ENCODE data around the gene ARL4A. TPM values are rescaled to one million over a fixed set of nuclear protein-coding genes. Genes with fewer than 3 reads are reported as not detected.
A peak's percentile ranks its signal among the peaks of the same experiment; 100 is the strongest.

The ARL4A gene
- total and polyA plus RNA-seq, 2 of the 8 experiments (the other 6 are each of a cell fraction or from before 2014, with no cell fraction given), result 14.5 to 29.2 TPM

GRCh38 chr7:12674861-12675260 lies 12.6 kb upstream of the ARL4A start:
- POLR2A ChIA-PET (ENCODE audit: partially characterized antibody), result interaction anchor here (0.6 to 1.5 kb wide), 2 partner anchors 10 to 68 kb away, joined by 3 read pairs; no protein-coding TSS in a partner anchor
- Histone ChIP-seq H2BK20ac (ENCODE audit: low read length) (no peak overlapping the region), H2AK5ac (ENCODE audit: low read depth, low read length) (no peak overlapping the region), H3K79me1 (ENCODE audit: low read depth, low read length) (no peaks in the 10 kb centered on the region), H4K20me1 (replicated peaks in 1 of 2; ENCODE audit: control insufficient read depth in 1 of 2, insufficient read depth in 2 of 2, low read length in 2 of 2) (no peaks in the 10 kb centered on the region), H3K9ac (replicated peaks in 1 of 4; ENCODE audit: extremely low read depth in 1 of 4, low read depth in 3 of 4, low read length in 3 of 4) (no peak overlapping the region), H3K14ac (ENCODE audit: insufficient read length) (no peak overlapping the region), H3K4me2 (ENCODE audit: insufficient read depth in 1 of 2, low read depth in 2 of 2, low read length in 2 of 2) (no peak overlapping the region), H3K9me3 (ENCODE audit: insufficient read depth in 2 of 2, low read depth in 1 of 2, low read length in 1 of 2) (peaks cover 3 to 7% of the 10 kb centered on the region in 2 experiments), H2BK15ac (ENCODE audit: low read length) (no peak overlapping the region), H3K36me3 (ENCODE audit: control insufficient read depth in 2 of 4, insufficient read depth in 4 of 4, low read length in 3 of 4) (no peaks in the 10 kb centered on the region), H3K23ac (ENCODE audit: insufficient read length) (no peak overlapping the region), H4K91ac (replicated peaks; ENCODE audit: insufficient read length, low read length) (no peak overlapping the region), H3K56ac (replicated peaks; ENCODE audit: insufficient read length, low read depth, low read length) (no peak overlapping the region), H4K8ac (ENCODE audit: extremely low read depth, insufficient read depth, low read length) (no peak overlapping the region), H3K4ac (replicated peaks; ENCODE audit: insufficient read length, low read depth, low read length) (no peak overlapping the region), H3K79me2 (ENCODE audit: control insufficient read depth in 1 of 2, insufficient read depth in 2 of 2, low read length in 2 of 2) (no peaks in the 10 kb centered on the region), H2BK120ac (replicated peaks; ENCODE audit: low read depth, low read length) (no peak overlapping the region), H3K4me1 (replicated peaks in 1 of 4; ENCODE audit: control insufficient read depth in 3 of 4, insufficient read depth in 4 of 4, low read length in 3 of 4) (no peaks in the 10 kb centered on the region), H4K5ac (ENCODE audit: insufficient read length, low read depth, low read length) (no peak overlapping the region), H2AFZ (ENCODE audit: low read length) (0 out of 2 replicates have a peak overlapping the region, but pooled peaks have one; percentile 47), H2BK12ac (ENCODE audit: low read depth, low read length) (no peak overlapping the region), H3K27me3 (replicated peaks in 1 of 4; ENCODE audit: control insufficient read depth in 3 of 4, extremely low read depth in 1 of 4, insufficient read depth in 3 of 4, low read length in 3 of 4) (no peaks in the 10 kb centered on the region), H3K18ac (ENCODE audit: extremely low read depth, low read length) (no peak overlapping the region), H3K27ac (ENCODE audit: low read depth, low read length) (no peak overlapping the region), H3K23me2 (ENCODE audit: low read depth, low read length) (peaks cover 2% of the 10 kb centered on the region; the same call in 1 of the 2 replicates), H3K4me3 (ENCODE audit: extremely low read depth in 1 of 4, insufficient read depth in 2 of 4, low read depth in 3 of 4, low read length in 4 of 4) (no peak overlapping the region), H2BK5ac (ENCODE audit: low read depth, low read length) (no peak overlapping the region)
- DNase-seq (ENCODE audit: low read depth in 1 of 2, low spot score in 2 of 2), result peak in 1 of 2 experiments; percentile 53
- CTCF ChIA-PET (ENCODE audit: partially characterized antibody), result interaction anchor here (0.5 to 2.8 kb wide), 34 partner anchors 8 to 707 kb away, joined by 3 to 19 read pairs (median 4); partner anchors contain the start of gene ARL4A
- WGBS, 2 experiments (ENCODE audit: extremely low coverage in 1 of 2, insufficient coverage in 1 of 2, insufficient read length in 1 of 2, insufficient replicate concordance in 2 of 2, low coverage in 1 of 2, low lambda C conversion rate in 2 of 2, missing lambda C conversion rate in 1 of 2), result 71% methylated on average over 4 of the region's 4 CpGs; no CpG with 5 or more reads in 1 of the 2 experiments
- peak; percentile 77 for FAIRE-seq
- TF ChIP-seq RAD21 (IDR thresholded peaks at IDR 0.05 in 1 of 2, conservative IDR thresholded peaks at IDR 0.05 in 1 of 2; ENCODE audit: low read depth in 2 of 2, low read length in 2 of 2) (peak; percentile 79 to 85), EP300 (IDR thresholded peaks at IDR 0.05; ENCODE audit: borderline replicate concordance in 1 of 2, low read depth in 2 of 2, low read length in 2 of 2) (no peak), CEBPB (IDR thresholded peaks at IDR 0.05; ENCODE audit: low read depth, low read length) (peak; percentile 61; the same call in 1 of the 2 replicates), SRF (IDR thresholded peaks at IDR 0.05; ENCODE audit: low read depth, low read length) (no peak)
- TF ChIP-seq, protein P1, sequence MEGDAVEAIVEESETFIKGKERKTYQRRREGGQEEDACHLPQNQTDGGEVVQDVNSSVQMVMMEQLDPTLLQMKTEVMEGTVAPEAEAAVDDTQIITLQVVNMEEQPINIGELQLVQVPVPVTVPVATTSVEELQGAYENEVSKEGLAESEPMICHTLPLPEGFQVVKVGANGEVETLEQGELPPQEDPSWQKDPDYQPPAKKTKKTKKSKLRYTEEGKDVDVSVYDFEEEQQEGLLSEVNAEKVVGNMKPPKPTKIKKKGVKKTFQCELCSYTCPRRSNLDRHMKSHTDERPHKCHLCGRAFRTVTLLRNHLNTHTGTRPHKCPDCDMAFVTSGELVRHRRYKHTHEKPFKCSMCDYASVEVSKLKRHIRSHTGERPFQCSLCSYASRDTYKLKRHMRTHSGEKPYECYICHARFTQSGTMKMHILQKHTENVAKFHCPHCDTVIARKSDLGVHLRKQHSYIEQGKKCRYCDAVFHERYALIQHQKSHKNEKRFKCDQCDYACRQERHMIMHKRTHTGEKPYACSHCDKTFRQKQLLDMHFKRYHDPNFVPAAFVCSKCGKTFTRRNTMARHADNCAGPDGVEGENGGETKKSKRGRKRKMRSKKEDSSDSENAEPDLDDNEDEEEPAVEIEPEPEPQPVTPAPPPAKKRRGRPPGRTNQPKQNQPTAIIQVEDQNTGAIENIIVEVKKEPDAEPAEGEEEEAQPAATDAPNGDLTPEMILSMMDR (IDR thresholded peaks at IDR 0.05; ENCODE audit: control extremely low read depth in 1 of 3, insufficient read depth in 1 of 3, low read depth in 1 of 3, low read length in 3 of 3), result peak in 2 of 3 experiments; percentile 59 to 73; a peak in 3 of 4 replicates

Data from H1 (cell line).